Endothelial cell of umbilical vein (primary cell): ENCODE measurements around the gene CHMP6.

Experiments used
- CTCF ChIP-seq, 2 donors: IDR thresholded peaks; 1 replicate in 1 of 2; 2 replicates in 1 of 2; pipeline ENCODE4 v1.5.1; 2011; ENCODE audit warnings: low read length in 2 of 2, mild to moderate bottlenecking in 2 of 2, moderate library complexity in 2 of 2, control low read depth in 1 of 2, inconsistent platforms in 1 of 2, low read depth in 1 of 2; ENCODE audit not compliant: insufficient read depth in 1 of 2; ENCODE audit errors: extremely low read depth in 1 of 2
- EZH2 ChIP-seq: IDR thresholded peaks from 2 replicates; pipeline ENCODE4 v1.6.1; 2012; ENCODE audit warnings: borderline replicate concordance, low read depth, mild to moderate bottlenecking, moderate library complexity, low read length, inconsistent platforms; ENCODE audit not compliant: severe bottlenecking
- FOS ChIP-seq: IDR thresholded peaks from 2 replicates; pipeline ENCODE4 v1.6.1; 2011; ENCODE audit warnings: mild to moderate bottlenecking, low read length, moderate library complexity, borderline replicate concordance; ENCODE audit not compliant: insufficient read depth
- GATA2 ChIP-seq: IDR thresholded peaks from 2 replicates; pipeline ENCODE4 v1.7.0; 2011; ENCODE audit warnings: low read depth, mild to moderate bottlenecking, moderate library complexity, mixed read lengths, low read length; ENCODE audit not compliant: insufficient read length, insufficient read depth
- JUN ChIP-seq: IDR thresholded peaks from 2 replicates; pipeline ENCODE4 v1.6.1; 2011; ENCODE audit warnings: borderline replicate concordance, low read depth; ENCODE audit not compliant: insufficient read length, insufficient read depth
- MAX ChIP-seq: IDR thresholded peaks from 2 replicates; pipeline ENCODE4 v1.6.1; 2011; ENCODE audit not compliant: insufficient read depth, insufficient read length
- MYC ChIP-seq: IDR thresholded peaks from one replicate; pipeline ENCODE4 v1.6.1; 2011; ENCODE audit warnings: mild to moderate bottlenecking, low read depth, low read length
- POLR2A ChIP-seq: IDR thresholded peaks from 2 replicates; pipeline ENCODE4 v1.6.1; 2012; ENCODE audit warnings: low read depth, mild to moderate bottlenecking, control low read depth, low read length
- POLR2AphosphoS5 ChIP-seq: IDR thresholded peaks from 2 replicates; pipeline ENCODE4 v1.6.1; 2012; ENCODE audit warnings: low read depth, mild to moderate bottlenecking, control low read depth, low read length, moderate library complexity; ENCODE audit not compliant: insufficient read depth

- TF ChIP-seq CTCF (IDR thresholded peaks at IDR 0.05; ENCODE audit: extremely low read depth in 1 of 2, insufficient read depth in 1 of 2, low read depth in 1 of 2, low read length in 2 of 2) (no peak), POLR2AphosphoS5 (no peak), POLR2A (no peak), FOS (no peak), JUN (no peak), MYC (no peak), MAX (no peak), EZH2 (no peak), GATA2 (no peak)
These were observed 1.4 kb downstream of the CHMP6 start for GRCh38 chr17:80992948-80993624.
